K562 (cell line): ENCODE results near the gene DSC1. TPM values are rescaled to one million over a fixed set of nuclear protein-coding genes. Genes with fewer than 3 reads are reported as not detected.

Source experiments
- ATAC-seq: fragments of 200-7000 bp; cut with Tn5 transposase; 3 replicates; pipeline ENCODE4 v1.9.1; 2020; ENCODE audit warnings: moderate library complexity
- BruUV-seq: library from RNA; stranded (reverse); fragments of 400-500 nt; replicated peaks from 2 replicates; lab custom pipeline; 2021; lab: Mats Ljungman, UMichigan
- CTCF ChIA-PET: fragments of 300-600 bp; formaldehyde crosslinking; extraction: SDS; loops from one replicate; lab custom pipeline; 2021; ENCODE audit warnings: low intra/inter-chr PET ratio; lab: Yijun Ruan, JAX
- POLR2A ChIA-PET: fragments of 300-600, 350-650 bp; sonication (Branson Sonifier 250); formaldehyde crosslinking; extraction: SDS; loops from one replicate; lab custom pipeline; 2021; ENCODE audit warnings: antibody characterized with exemption, inconsistent platforms; lab: Yijun Ruan, JAX
- DNase-seq, 4 experiments: peaks; one replicate each; pipeline versions ENCODE4 v3.0.0 to v3.0.0-alpha.2; 2011 to 2018; ENCODE audit warnings: low spot score in 3 of 4, mixed read lengths in 3 of 4; ENCODE audit errors: extremely low read depth in 1 of 4
- FAIRE-seq: peaks from 2 replicates; lab custom pipeline; 2011; peaks lifted over from hg19 to GRCh38; lab: Jason Lieb, UNC
- H2AFZ ChIP-seq: 2 replicates; pipeline ENCODE4 v1.6.0; 2011; ENCODE audit warnings: low read depth, low read length, control low read depth, inconsistent platforms
- H3K27ac ChIP-seq: fragments of 200-600 bp; 3 replicates; pipeline ENCODE4 v1.8.0; 2011; ENCODE audit warnings: low read depth, mild to moderate bottlenecking, control low read depth, inconsistent platforms, low read length, moderate library complexity, mixed read lengths; ENCODE audit errors: extremely low read depth
- H3K27me3 ChIP-seq, 2 experiments: fragments of 300-600 bp in 1 of 2; 2 replicates in 1 of 2; 3 replicates in 1 of 2; pipeline versions ENCODE4 v1.6.0 to v1.8.0; 2011; ENCODE audit warnings: inconsistent platforms in 2 of 2, low read length in 2 of 2, mild to moderate bottlenecking in 1 of 2, mixed read lengths in 1 of 2, moderate library complexity in 1 of 2; ENCODE audit not compliant: control insufficient read depth in 2 of 2, insufficient read depth in 2 of 2
- H3K36me3 ChIP-seq: fragments of 300-600 bp; 3 replicates; pipeline ENCODE4 v1.8.0; 2011; ENCODE audit warnings: mild to moderate bottlenecking, low read length, inconsistent platforms; ENCODE audit not compliant: control insufficient read depth, insufficient read depth
- H3K4me1 ChIP-seq, 2 experiments: fragments of 200-600 bp in 1 of 2; replicated peaks in 1 of 2; 2 replicates in 1 of 2; 3 replicates in 1 of 2; pipeline versions ENCODE4 v1.5.1 to v1.8.0; 2011; ENCODE audit warnings: inconsistent platforms in 2 of 2, low read length in 2 of 2, mild to moderate bottlenecking in 1 of 2, mixed read lengths in 1 of 2, moderate library complexity in 1 of 2; ENCODE audit not compliant: control insufficient read depth in 2 of 2, insufficient read depth in 2 of 2
- H3K4me2 ChIP-seq: 2 replicates; pipeline ENCODE4 v1.6.1; 2011; ENCODE audit warnings: low read length, control low read depth, inconsistent platforms, mixed read lengths; ENCODE audit not compliant: insufficient read depth
- H3K4me3 ChIP-seq: fragments of 200-600 bp; sonication (generic), shearing (Covaris generic); 2 replicates; pipeline ENCODE4 v1.5.1; 2016; ENCODE audit warnings: control low read depth, inconsistent platforms
- H3K79me2 ChIP-seq: fragments of 200-600 bp; 3 replicates; pipeline ENCODE4 v1.8.0; 2011; ENCODE audit warnings: low read length, inconsistent platforms; ENCODE audit not compliant: control insufficient read depth, insufficient read depth
- H3K9ac ChIP-seq, 2 experiments: 2 replicates each; pipeline versions ENCODE4 v1.6.0 to v1.6.1; 2011; ENCODE audit warnings: low read depth in 2 of 2, low read length in 2 of 2, control low read depth in 1 of 2, inconsistent platforms in 1 of 2, mild to moderate bottlenecking in 1 of 2, mixed read lengths in 1 of 2; ENCODE audit not compliant: insufficient read depth in 1 of 2
- H3K9me1 ChIP-seq: one replicate; pipeline ENCODE4 v1.6.0; 2011; ENCODE audit warnings: inconsistent platforms, mild to moderate bottlenecking, low read length, moderate library complexity; ENCODE audit not compliant: control insufficient read depth, insufficient read depth
- H3K9me3 ChIP-seq: replicated peaks from 2 replicates; pipeline ENCODE4 v1.5.1; 2011; ENCODE audit warnings: low read depth, low read length, inconsistent platforms; ENCODE audit not compliant: control insufficient read depth, insufficient read depth
- H4K20me1 ChIP-seq: replicated peaks from 2 replicates; pipeline ENCODE4 v1.6.1; 2011; ENCODE audit warnings: low read length, inconsistent platforms, mixed read lengths; ENCODE audit not compliant: control insufficient read depth, insufficient read depth
- ARID4B ChIP-seq: sonication (generic); formaldehyde crosslinking; IDR thresholded peaks from 2 replicates; pipeline ENCODE4 v1.8.0; 2022; ENCODE audit warnings: mild to moderate bottlenecking, missing genetic modification reagents
- BDP1 ChIP-seq: IDR thresholded peaks from 3 replicates; pipeline ENCODE4 v1.6.1; 2011; ENCODE audit not compliant: insufficient read length, insufficient read depth
- CBX1 ChIP-seq: sonication (generic); IDR thresholded peaks from 2 replicates; pipeline ENCODE4 v1.6.1; 2016; ENCODE audit warnings: antibody characterized with exemption, low read depth, mild to moderate bottlenecking
- RBBP5 ChIP-seq: fragments of 200-600 bp; sonication (generic); IDR thresholded peaks from 2 replicates; pipeline ENCODE4 v1.6.1; 2012; ENCODE audit warnings: borderline replicate concordance, mild to moderate bottlenecking, low read length, control low read depth, inconsistent platforms; ENCODE audit not compliant: insufficient read depth, poor library complexity, severe bottlenecking
- ZBTB2 ChIP-seq: fragments of 450-650 bp; IDR thresholded peaks from 2 replicates; pipeline ENCODE4 v1.6.1; 2016; ENCODE audit warnings: antibody characterized with exemption
- ZNF277 ChIP-seq: fragments of 250-450 bp; sonication (Bioruptor Pico); IDR thresholded peaks from 2 replicates; pipeline ENCODE4 v1.8.0; 2022; ENCODE audit warnings: inconsistent platforms, mild to moderate bottlenecking, moderate library complexity, borderline replicate concordance
- WGBS: fragments of 100-300 bp; shearing (Covaris generic); methylation state at CpG from one replicate; pipeline ENCODE4 v1.1.6; 2016; ENCODE audit warnings: low coverage, mixed read lengths; ENCODE audit not compliant: insufficient coverage; ENCODE audit errors: missing lambda C conversion rate; 5-methylcytosine and 5-hydroxymethylcytosine counted together
- in situ Hi-C: fragments of 300-500 bp; cut with MboI; formaldehyde crosslinking; loops from 4 replicates; pipeline ENCODE4 v1.15.0; 2018; ENCODE audit warnings: inconsistent platforms, mixed read lengths
- intact Hi-C: fragments of 100-400 bp; cut with micrococcal nuclease; formaldehyde crosslinking; loops from 2 replicates; pipeline ENCODE4 v1.14.2; 2022
- polyA plus RNA-seq, 8 experiments: library from polyadenylated mRNA; depleted of rRNA in 4 of 8; stranded (reverse) in 5 of 8; unstranded in 3 of 8; fragments of >200 nt; fragmentation: Nextera tagmentation in 2 of 8; fragmentation: Illumina TruSeq in 1 of 8; extraction: Ambion mirVana in 2 of 8; extraction: Trizol in 1 of 8; gene quantifications; 2 replicates each; pipeline versions ENCODE4 v1.2.1 to v1.2.3, GENCODE V29; 2011 to 2014; ENCODE audit warnings: inconsistent platforms in 1 of 8, missing spikeins in 1 of 8
- total RNA-seq, 7 experiments: library from RNA; depleted of rRNA in 6 of 7; stranded (reverse); fragments of >200 nt in 6 of 7; fragmentation: Illumina TruSeq in 2 of 7; extraction: Trizol in 2 of 7; gene quantifications; 2 replicates each; pipeline versions ENCODE4 v1.2.1 to v1.2.3, GENCODE V29; 2011 to 2021; ENCODE audit warnings: low replicate concordance in 1 of 7

The DSC1 gene
- total and polyA plus RNA-seq, 9 of the 15 experiments (the other 6 are each of a cell fraction or from before 2014, with no cell fraction given): 0.04 to 0.07 (median 0.05) TPM; not detected in 4

- in situ Hi-C loops: no loop called here
- no peaks in the 10 kb centered on the region for H3K9me1 ChIP-seq
- TF ChIP-seq ZNF277 (CRISPR knock-in tag): no peak
- TF ChIP-seq, all 486 proteins: peak for 0
- H3K9ac ChIP-seq: no peak overlapping the region
- no TSS peak for BruUV-seq
- no peaks in the 10 kb centered on the region for H3K79me2 ChIP-seq
- ChIA-PET CTCF (no interaction called here), POLR2A (no interaction called here)
- H4K20me1 ChIP-seq: no peaks in the 10 kb centered on the region
- intact Hi-C loops: no loop called here
- no peak overlapping the region for H3K4me2 ChIP-seq
- H3K27ac ChIP-seq: no peak overlapping the region
- FAIRE-seq: no peak
- no peak overlapping the region for H2AFZ ChIP-seq
- WGBS: 9% methylated on average over 2 of the region's 2 CpGs
- no peak overlapping the region for H3K4me3 ChIP-seq
- H3K36me3 ChIP-seq: no peaks in the 10 kb centered on the region
- H3K27me3 ChIP-seq: 0 out of 5 replicates have a peak, but pooled peaks cover 0 to 2% of the 10 kb centered on the region in 2 experiments
- DNase-seq: no peak
- H3K4me1 ChIP-seq: no peaks in the 10 kb centered on the region
- no peaks in the 10 kb centered on the region for H3K9me3 ChIP-seq
- ATAC-seq: no peak
Observed at GRCh38 chr18:31154181-31154580, 8.5 kb downstream of the DSC1 start.

- WGBS: 6% methylated on average over 3 of the region's 3 CpGs
- H2AFZ ChIP-seq: no peak overlapping the region
- H3K4me2 ChIP-seq: no peak overlapping the region
- intact Hi-C loops (no loop called here), in situ Hi-C loops (no loop called here)
- no peak for ATAC-seq
- no peaks in the 10 kb centered on the region for H3K9me3 ChIP-seq
- H3K27me3 ChIP-seq: no peaks in the 10 kb centered on the region
- POLR2A ChIA-PET: no interaction called here
- no peaks in the 10 kb centered on the region for H4K20me1 ChIP-seq
- CTCF ChIA-PET: no interaction called here
- no TSS peak for BruUV-seq
- H3K79me2 ChIP-seq: no peaks in the 10 kb centered on the region
- H3K4me3 ChIP-seq: no peak overlapping the region
- no peak for FAIRE-seq
- no peaks in the 10 kb centered on the region for H3K36me3 ChIP-seq
- H3K9me1 ChIP-seq: no peaks in the 10 kb centered on the region
- no peak overlapping the region for H3K27ac ChIP-seq
- H3K9ac ChIP-seq: no peak overlapping the region
- DNase-seq: no peak
- no peaks in the 10 kb centered on the region for H3K4me1 ChIP-seq
- TF ChIP-seq RBBP5: no peak
- TF ChIP-seq BDP1: no peak
- TF ChIP-seq ARID4B (CRISPR knock-in tag): no peak
- no peak for TF ChIP-seq CBX1
- no peak for TF ChIP-seq ZBTB2
Observed at GRCh38 chr18:31149351-31149750, 13.3 kb downstream of the DSC1 start.
